K562 (cell line): ENCODE results near the gene GRM5. TPM values are rescaled to one million over a fixed set of nuclear protein-coding genes. Genes with fewer than 3 reads are reported as not detected.

Experiments
- ATAC-seq: fragments of 200-7000 bp; cut with Tn5 transposase; 3 replicates; pipeline ENCODE4 v1.9.1; 2020; ENCODE audit warnings: moderate library complexity
- BruUV-seq: library from RNA; stranded (reverse); fragments of 400-500 nt; replicated peaks from 2 replicates; lab custom pipeline; 2021; lab: Mats Ljungman, UMichigan
- CTCF ChIA-PET: fragments of 300-600 bp; formaldehyde crosslinking; extraction: SDS; loops from one replicate; lab custom pipeline; 2021; ENCODE audit warnings: low intra/inter-chr PET ratio; lab: Yijun Ruan, JAX
- POLR2A ChIA-PET: fragments of 300-600, 350-650 bp; sonication (Branson Sonifier 250); formaldehyde crosslinking; extraction: SDS; loops from one replicate; lab custom pipeline; 2021; ENCODE audit warnings: antibody characterized with exemption, inconsistent platforms; lab: Yijun Ruan, JAX
- DNase-seq, 4 experiments: peaks; one replicate each; pipeline versions ENCODE4 v3.0.0 to v3.0.0-alpha.2; 2011 to 2018; ENCODE audit warnings: low spot score in 3 of 4, mixed read lengths in 3 of 4; ENCODE audit errors: extremely low read depth in 1 of 4
- FAIRE-seq: peaks from 2 replicates; lab custom pipeline; 2011; peaks lifted over from hg19 to GRCh38; lab: Jason Lieb, UNC
- H2AFZ ChIP-seq: 2 replicates; pipeline ENCODE4 v1.6.0; 2011; ENCODE audit warnings: low read depth, low read length, control low read depth, inconsistent platforms
- H3K27ac ChIP-seq: fragments of 200-600 bp; 3 replicates; pipeline ENCODE4 v1.8.0; 2011; ENCODE audit warnings: low read depth, mild to moderate bottlenecking, control low read depth, inconsistent platforms, low read length, moderate library complexity, mixed read lengths; ENCODE audit errors: extremely low read depth
- H3K27me3 ChIP-seq, 2 experiments: fragments of 300-600 bp in 1 of 2; 2 replicates in 1 of 2; 3 replicates in 1 of 2; pipeline versions ENCODE4 v1.6.0 to v1.8.0; 2011; ENCODE audit warnings: inconsistent platforms in 2 of 2, low read length in 2 of 2, mild to moderate bottlenecking in 1 of 2, mixed read lengths in 1 of 2, moderate library complexity in 1 of 2; ENCODE audit not compliant: control insufficient read depth in 2 of 2, insufficient read depth in 2 of 2
- H3K36me3 ChIP-seq: fragments of 300-600 bp; 3 replicates; pipeline ENCODE4 v1.8.0; 2011; ENCODE audit warnings: mild to moderate bottlenecking, low read length, inconsistent platforms; ENCODE audit not compliant: control insufficient read depth, insufficient read depth
- H3K4me1 ChIP-seq, 2 experiments: fragments of 200-600 bp in 1 of 2; replicated peaks in 1 of 2; 2 replicates in 1 of 2; 3 replicates in 1 of 2; pipeline versions ENCODE4 v1.5.1 to v1.8.0; 2011; ENCODE audit warnings: inconsistent platforms in 2 of 2, low read length in 2 of 2, mild to moderate bottlenecking in 1 of 2, mixed read lengths in 1 of 2, moderate library complexity in 1 of 2; ENCODE audit not compliant: control insufficient read depth in 2 of 2, insufficient read depth in 2 of 2
- H3K4me2 ChIP-seq: 2 replicates; pipeline ENCODE4 v1.6.1; 2011; ENCODE audit warnings: low read length, control low read depth, inconsistent platforms, mixed read lengths; ENCODE audit not compliant: insufficient read depth
- H3K4me3 ChIP-seq: fragments of 200-600 bp; sonication (generic), shearing (Covaris generic); 2 replicates; pipeline ENCODE4 v1.5.1; 2016; ENCODE audit warnings: control low read depth, inconsistent platforms
- H3K79me2 ChIP-seq: fragments of 200-600 bp; 3 replicates; pipeline ENCODE4 v1.8.0; 2011; ENCODE audit warnings: low read length, inconsistent platforms; ENCODE audit not compliant: control insufficient read depth, insufficient read depth
- H3K9ac ChIP-seq, 2 experiments: 2 replicates each; pipeline versions ENCODE4 v1.6.0 to v1.6.1; 2011; ENCODE audit warnings: low read depth in 2 of 2, low read length in 2 of 2, control low read depth in 1 of 2, inconsistent platforms in 1 of 2, mild to moderate bottlenecking in 1 of 2, mixed read lengths in 1 of 2; ENCODE audit not compliant: insufficient read depth in 1 of 2
- H3K9me1 ChIP-seq: one replicate; pipeline ENCODE4 v1.6.0; 2011; ENCODE audit warnings: inconsistent platforms, mild to moderate bottlenecking, low read length, moderate library complexity; ENCODE audit not compliant: control insufficient read depth, insufficient read depth
- H3K9me3 ChIP-seq: replicated peaks from 2 replicates; pipeline ENCODE4 v1.5.1; 2011; ENCODE audit warnings: low read depth, low read length, inconsistent platforms; ENCODE audit not compliant: control insufficient read depth, insufficient read depth
- H4K20me1 ChIP-seq: replicated peaks from 2 replicates; pipeline ENCODE4 v1.6.1; 2011; ENCODE audit warnings: low read length, inconsistent platforms, mixed read lengths; ENCODE audit not compliant: control insufficient read depth, insufficient read depth
- GTF2B ChIP-seq: IDR thresholded peaks from 2 replicates; pipeline ENCODE4 v1.6.1; 2011; ENCODE audit not compliant: insufficient read length; ENCODE audit errors: extremely low read depth
- MCM2 ChIP-seq: fragments of 450-650 bp; IDR thresholded peaks from 2 replicates; pipeline ENCODE4 v1.6.1; 2017; ENCODE audit warnings: low read depth, mild to moderate bottlenecking
- NONO ChIP-seq, 2 experiments: fragments of 200-400 bp in 1 of 2; fragments of 450-650 bp in 1 of 2; formaldehyde crosslinking in 1 of 2; IDR thresholded peaks; 2 replicates each; pipeline ENCODE4 v1.6.1; 2017; ENCODE audit warnings: low read depth in 2 of 2, mild to moderate bottlenecking in 2 of 2, moderate library complexity in 2 of 2, low read length in 1 of 2
- RBM22 ChIP-seq: fragments of 200-400 bp; formaldehyde crosslinking; IDR thresholded peaks from 2 replicates; pipeline ENCODE4 v1.6.1; 2018; ENCODE audit warnings: low read length, low read depth; ENCODE audit not compliant: poor library complexity, severe bottlenecking
- ZNF79 ChIP-seq: fragments of 250-450 bp; sonication (Bioruptor Pico); IDR thresholded peaks from 2 replicates; pipeline ENCODE4 v1.4.0; 2020; ENCODE audit warnings: low read depth, mild to moderate bottlenecking, moderate library complexity
- ZSCAN29 ChIP-seq: fragments of 450-650 bp; IDR thresholded peaks from 2 replicates; pipeline ENCODE4 v1.6.1; 2017
- WGBS: fragments of 100-300 bp; shearing (Covaris generic); methylation state at CpG from one replicate; pipeline ENCODE4 v1.1.6; 2016; ENCODE audit warnings: low coverage, mixed read lengths; ENCODE audit not compliant: insufficient coverage; ENCODE audit errors: missing lambda C conversion rate; 5-methylcytosine and 5-hydroxymethylcytosine counted together
- in situ Hi-C: fragments of 300-500 bp; cut with MboI; formaldehyde crosslinking; loops from 4 replicates; pipeline ENCODE4 v1.15.0; 2018; ENCODE audit warnings: inconsistent platforms, mixed read lengths
- intact Hi-C: fragments of 100-400 bp; cut with micrococcal nuclease; formaldehyde crosslinking; loops from 2 replicates; pipeline ENCODE4 v1.14.2; 2022
- polyA plus RNA-seq, 8 experiments: library from polyadenylated mRNA; depleted of rRNA in 4 of 8; stranded (reverse) in 5 of 8; unstranded in 3 of 8; fragments of >200 nt; fragmentation: Nextera tagmentation in 2 of 8; fragmentation: Illumina TruSeq in 1 of 8; extraction: Ambion mirVana in 2 of 8; extraction: Trizol in 1 of 8; gene quantifications; 2 replicates each; pipeline versions ENCODE4 v1.2.1 to v1.2.3, GENCODE V29; 2011 to 2014; ENCODE audit warnings: inconsistent platforms in 1 of 8, missing spikeins in 1 of 8
- total RNA-seq, 7 experiments: library from RNA; depleted of rRNA in 6 of 7; stranded (reverse); fragments of >200 nt in 6 of 7; fragmentation: Illumina TruSeq in 2 of 7; extraction: Trizol in 2 of 7; gene quantifications; 2 replicates each; pipeline versions ENCODE4 v1.2.1 to v1.2.3, GENCODE V29; 2011 to 2021; ENCODE audit warnings: low replicate concordance in 1 of 7
- TF ChIP-seq, protein P1 (sequence below): fragments of 450-650 bp; IDR thresholded peaks from 2 replicates; pipeline ENCODE4 v1.6.1; 2016; ENCODE audit warnings: low read depth

GRM5 gene
- total and polyA plus RNA-seq, 9 of the 15 experiments (the other 6 are each of a cell fraction or from before 2014, with no cell fraction given), result not detected

DNA sequence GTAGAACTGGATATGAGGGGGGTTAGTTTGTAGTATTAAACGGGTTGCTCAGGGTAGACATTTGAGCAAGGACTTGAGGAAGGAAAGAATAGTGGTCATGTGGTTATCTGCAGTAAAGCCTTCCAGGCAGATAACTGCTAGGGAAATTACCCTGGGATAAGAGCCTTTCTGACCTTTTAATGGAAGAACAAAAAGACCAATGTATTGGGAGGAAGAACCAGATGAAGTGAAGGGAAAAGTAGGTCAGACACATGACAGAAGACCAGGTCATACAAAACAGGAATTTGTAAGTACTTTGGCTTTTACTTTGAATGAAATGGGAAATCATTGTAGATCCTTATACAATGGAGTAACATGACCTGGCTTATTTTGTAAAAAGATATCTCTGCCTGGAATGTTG is 486.3 kb downstream of the GRM5 start:
- no peak overlapping the region for H3K9ac ChIP-seq
- H3K4me3 ChIP-seq, result no peak overlapping the region
- WGBS, result 0% methylated on average over 1 of the region's 1 CpG
- DNase-seq, result no peak
- no TSS peak for BruUV-seq
- in situ Hi-C loops, result no loop called here
- H3K27me3 ChIP-seq, result no peaks in the 10 kb centered on the region
- H3K79me2 ChIP-seq, result no peaks in the 10 kb centered on the region
- FAIRE-seq, result no peak
- TF ChIP-seq ZSCAN29 (no peak), NONO (IDR thresholded peaks at IDR 0.05; ENCODE audit: low read depth in 2 of 2, low read length in 1 of 2) (no peak), ZNF79 (no peak), MCM2 (no peak), RBM22 (no peak), GTF2B (no peak)
- TF ChIP-seq, protein P1, sequence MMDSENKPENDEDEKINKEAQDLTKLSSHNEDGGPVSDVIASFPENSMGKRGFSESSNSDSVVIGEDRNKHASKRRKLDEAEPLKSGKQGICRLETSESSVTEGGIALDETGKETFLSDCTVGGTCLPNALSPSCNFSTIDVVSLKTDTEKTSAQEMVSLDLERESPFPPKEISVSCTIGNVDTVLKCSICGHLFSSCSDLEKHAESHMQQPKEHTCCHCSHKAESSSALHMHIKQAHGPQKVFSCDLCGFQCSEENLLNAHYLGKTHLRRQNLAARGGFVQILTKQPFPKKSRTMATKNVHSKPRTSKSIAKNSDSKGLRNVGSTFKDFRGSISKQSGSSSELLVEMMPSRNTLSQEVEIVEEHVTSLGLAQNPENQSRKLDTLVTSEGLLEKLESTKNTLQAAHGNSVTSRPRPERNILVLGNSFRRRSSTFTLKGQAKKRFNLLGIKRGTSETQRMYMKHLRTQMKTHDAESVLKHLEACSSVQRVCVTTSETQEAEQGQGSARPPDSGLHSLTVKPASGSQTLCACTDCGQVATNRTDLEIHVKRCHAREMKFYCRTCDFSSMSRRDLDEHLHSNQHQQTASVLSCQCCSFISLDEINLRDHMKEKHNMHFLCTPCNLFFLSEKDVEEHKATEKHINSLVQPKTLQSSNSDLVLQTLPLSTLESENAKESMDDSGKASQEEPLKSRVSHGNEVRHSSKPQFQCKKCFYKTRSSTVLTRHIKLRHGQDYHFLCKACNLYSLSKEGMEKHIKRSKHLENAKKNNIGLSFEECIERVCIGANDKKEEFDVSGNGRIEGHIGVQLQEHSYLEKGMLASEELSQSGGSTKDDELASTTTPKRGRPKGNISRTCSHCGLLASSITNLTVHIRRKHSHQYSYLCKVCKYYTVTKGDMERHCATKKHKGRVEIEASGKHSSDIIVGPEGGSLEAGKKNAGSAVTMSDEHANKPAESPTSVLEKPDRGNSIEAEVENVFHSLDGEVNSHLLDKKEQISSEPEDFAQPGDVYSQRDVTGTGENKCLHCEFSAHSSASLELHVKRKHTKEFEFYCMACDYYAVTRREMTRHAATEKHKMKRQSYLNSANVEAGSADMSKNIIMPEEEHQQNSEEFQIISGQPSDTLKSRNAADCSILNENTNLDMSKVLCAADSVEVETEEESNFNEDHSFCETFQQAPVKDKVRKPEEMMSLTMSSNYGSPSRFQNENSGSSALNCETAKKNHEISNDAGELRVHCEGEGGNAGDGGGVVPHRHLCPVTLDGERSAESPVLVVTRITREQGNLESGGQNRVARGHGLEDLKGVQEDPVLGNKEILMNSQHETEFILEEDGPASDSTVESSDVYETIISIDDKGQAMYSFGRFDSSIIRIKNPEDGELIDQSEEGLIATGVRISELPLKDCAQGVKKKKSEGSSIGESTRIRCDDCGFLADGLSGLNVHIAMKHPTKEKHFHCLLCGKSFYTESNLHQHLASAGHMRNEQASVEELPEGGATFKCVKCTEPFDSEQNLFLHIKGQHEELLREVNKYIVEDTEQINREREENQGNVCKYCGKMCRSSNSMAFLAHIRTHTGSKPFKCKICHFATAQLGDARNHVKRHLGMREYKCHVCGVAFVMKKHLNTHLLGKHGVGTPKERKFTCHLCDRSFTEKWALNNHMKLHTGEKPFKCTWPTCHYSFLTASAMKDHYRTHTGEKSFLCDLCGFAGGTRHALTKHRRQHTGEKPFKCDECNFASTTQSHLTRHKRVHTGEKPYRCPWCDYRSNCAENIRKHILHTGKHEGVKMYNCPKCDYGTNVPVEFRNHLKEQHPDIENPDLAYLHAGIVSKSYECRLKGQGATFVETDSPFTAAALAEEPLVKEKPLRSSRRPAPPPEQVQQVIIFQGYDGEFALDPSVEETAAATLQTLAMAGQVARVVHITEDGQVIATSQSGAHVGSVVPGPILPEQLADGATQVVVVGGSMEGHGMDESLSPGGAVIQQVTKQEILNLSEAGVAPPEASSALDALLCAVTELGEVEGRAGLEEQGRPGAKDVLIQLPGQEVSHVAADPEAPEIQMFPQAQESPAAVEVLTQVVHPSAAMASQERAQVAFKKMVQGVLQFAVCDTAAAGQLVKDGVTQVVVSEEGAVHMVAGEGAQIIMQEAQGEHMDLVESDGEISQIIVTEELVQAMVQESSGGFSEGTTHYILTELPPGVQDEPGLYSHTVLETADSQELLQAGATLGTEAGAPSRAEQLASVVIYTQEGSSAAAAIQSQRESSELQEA, result no peak
- POLR2A ChIA-PET, result no interaction called here
- no peaks in the 10 kb centered on the region for H3K9me1 ChIP-seq
- no peak overlapping the region for H3K27ac ChIP-seq
- CTCF ChIA-PET, result no interaction called here
- H4K20me1 ChIP-seq, result no peaks in the 10 kb centered on the region
- no peak overlapping the region for H3K4me2 ChIP-seq
- H3K36me3 ChIP-seq, result no peaks in the 10 kb centered on the region
- H3K9me3 ChIP-seq, result no peaks in the 10 kb centered on the region
- H2AFZ ChIP-seq, result no peak overlapping the region
- intact Hi-C loops, result no loop called here
- no peaks in the 10 kb centered on the region for H3K4me1 ChIP-seq
- ATAC-seq, result no peak
